Daoy (cell line): ENCODE measurements around the gene ZNF618. TPM values are rescaled to one million over a fixed set of nuclear protein-coding genes. Genes with fewer than 3 reads are reported as not detected.
"Not testable (repeated sequence)": the region's sequence is repeated elsewhere in the genome, so short reads cannot be mapped to it uniquely, and the experiment has no call there.

ENCODE experiments used
- DNase-seq: peaks from one replicate; pipeline ENCODE4 v3.0.0-alpha.2; 2015; ENCODE audit warnings: low read depth
- total RNA-seq: library from RNA; depleted of rRNA; stranded (reverse); fragments of >200 nt; shearing (Covaris generic); gene quantifications from 2 replicates; pipeline ENCODE4 v1.2.3, GENCODE V29; 2014

The ZNF618 gene
- total RNA-seq, 1 experiment from 2014 or later, result 5.0 TPM

GRCh38 chr9:114082017-114082762, 206.1 kb downstream of the ZNF618 start:
- peak; percentile 88 for DNase-seq

- DNase-seq, result not testable (repeated sequence)
Observed at GRCh38 chr9:114082763-114083412, 206.8 kb downstream of the ZNF618 start.

DNA sequence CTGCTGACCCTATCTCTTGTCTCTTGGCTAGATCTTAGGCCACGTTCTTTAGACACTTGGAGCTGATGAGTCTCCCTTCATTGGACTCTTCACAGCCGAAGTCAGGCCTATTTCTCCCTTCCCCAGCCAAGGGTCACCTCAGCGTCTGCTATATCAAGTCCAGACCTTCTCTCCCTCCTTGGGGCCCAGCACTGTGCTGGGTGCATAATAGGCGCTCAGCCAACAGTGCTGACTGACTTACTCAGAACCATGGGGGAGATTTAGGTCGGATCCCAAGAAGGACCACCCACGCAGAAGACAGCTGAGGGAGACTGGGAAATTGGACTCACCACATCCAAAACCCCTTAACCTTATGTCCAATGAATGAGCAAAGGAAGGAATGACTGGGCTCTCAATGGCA, 207.6 kb downstream of the ZNF618 start:
- DNase-seq, result no peak

- DNase-seq, result no peak
Observed at GRCh38 chr9:114084282-114085073, 208.4 kb downstream of the ZNF618 start.

DNA sequence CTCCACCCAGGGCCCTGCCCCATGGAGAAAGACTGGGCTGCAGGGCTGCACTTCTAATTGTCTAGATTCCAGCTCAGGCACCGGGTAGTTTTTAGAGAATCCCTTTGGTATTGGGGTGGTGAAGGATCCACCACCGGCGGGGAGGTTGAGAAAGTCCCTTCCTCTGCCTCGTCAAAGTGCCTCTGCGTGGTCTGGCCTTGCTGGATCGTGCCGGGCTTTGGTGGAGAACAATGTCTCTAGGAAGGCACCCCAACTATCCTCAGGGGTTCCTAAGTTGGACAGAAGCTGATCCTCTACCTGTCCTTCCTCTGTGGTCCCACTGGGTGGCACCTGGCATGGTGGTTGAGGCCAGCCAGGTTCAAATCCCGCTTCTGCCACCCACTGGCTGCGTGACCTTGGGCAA, 209.3 kb downstream of the ZNF618 start:
- DNase-seq, result no peak

DNA sequence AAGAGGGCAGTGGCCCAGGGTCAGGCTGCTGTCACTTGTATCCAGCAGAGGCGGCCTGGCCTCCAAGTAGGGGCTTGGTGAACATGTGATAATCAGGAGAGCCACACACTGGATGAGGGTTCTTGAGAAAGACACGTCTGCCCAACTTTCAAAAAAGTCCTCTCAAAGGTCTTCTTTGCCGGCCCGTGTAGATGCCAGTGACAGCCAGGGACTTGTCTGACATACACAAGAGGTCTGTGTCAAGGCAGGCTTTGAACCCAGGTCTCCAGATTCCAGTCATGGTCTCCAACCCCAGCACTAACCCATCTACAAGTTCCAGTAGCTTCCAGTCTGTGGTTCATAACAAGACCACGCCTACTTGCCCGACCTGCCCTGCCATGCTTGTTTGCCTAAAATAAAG, 209.9 kb downstream of the ZNF618 start:
- DNase-seq, result no peak

DNA sequence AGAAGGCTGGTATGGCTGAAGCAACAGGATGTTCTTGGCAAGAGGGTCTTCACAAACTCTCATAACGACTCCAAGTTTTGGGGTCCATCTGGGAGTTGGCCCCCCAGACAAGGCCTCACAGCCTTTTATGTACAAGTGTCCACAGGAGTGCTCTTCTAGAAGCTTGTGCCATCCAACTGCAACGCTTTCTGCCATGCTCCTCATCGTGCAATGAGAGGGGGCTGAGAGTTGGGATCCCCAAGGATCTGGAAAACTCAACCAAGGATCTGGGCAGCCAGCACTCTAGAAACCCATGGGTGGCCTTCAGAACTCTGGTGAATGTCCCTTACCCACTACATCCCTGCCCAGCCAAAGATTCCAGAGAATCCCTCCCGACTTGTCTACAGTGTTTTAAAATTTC, 210.5 kb downstream of the ZNF618 start:
- no peak for DNase-seq

DNA sequence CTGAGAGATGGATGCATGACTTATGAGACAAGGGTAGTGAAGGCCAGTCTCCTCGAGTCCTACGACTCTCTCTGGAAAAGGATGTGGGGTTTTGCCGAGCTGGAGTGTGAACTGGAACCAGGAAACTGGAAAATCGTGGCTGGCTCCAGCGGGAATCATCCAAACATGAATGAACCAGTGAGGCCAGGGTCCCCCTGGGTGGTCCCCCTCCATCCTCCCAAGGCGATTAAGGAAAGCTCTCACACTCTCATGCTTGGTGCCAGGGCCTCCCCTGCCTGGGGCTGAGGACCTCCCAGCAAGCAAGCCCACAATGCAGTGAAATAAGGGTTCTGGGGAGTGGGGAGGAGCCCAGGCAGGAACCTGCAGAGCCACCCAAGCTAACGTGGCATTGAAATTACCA, 211.6 kb downstream of the ZNF618 start:
- DNase-seq, result no peak

- DNase-seq, result no peak
Observed at GRCh38 chr9:114088571-114089170, 212.6 kb downstream of the ZNF618 start.

DNA sequence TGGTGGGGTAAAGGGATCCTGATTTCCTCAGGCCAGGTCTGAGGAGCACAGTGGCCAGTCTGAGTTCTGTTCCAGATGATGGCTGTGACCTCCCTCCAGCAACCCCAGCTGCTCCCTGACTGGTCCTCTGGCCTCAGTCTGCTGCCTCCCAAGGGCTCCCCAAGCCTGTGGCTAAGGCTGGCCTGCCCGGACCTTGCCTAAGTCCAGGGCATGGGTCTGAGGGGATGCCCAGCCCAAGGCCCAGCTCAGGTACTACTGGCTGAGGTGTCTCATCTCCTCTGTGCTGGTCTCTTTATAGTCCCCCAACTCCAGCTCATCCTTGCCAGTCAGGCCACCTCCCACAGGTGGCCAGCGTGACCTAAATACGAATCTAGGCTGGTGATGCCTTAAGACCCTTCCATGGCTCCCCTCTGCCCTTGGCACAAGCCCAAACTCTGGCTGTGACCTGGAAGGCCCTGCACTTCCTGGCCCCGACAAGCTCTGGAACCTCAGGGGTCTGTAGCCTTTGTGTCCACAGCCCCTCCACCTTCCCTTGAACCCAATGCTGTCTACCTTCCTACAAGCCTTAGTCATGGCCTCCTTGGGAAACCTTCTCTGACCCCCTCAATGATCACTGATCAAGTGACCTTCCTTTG, 213.2 kb downstream of the ZNF618 start:
- DNase-seq, result no peak

GRCh38 chr9:114090798-114091197, 214.7 kb downstream of the ZNF618 start:
- DNase-seq, result no peak

- DNase-seq, result no peak
Observed at GRCh38 chr9:114091711-114092110, 215.6 kb downstream of the ZNF618 start.

DNA sequence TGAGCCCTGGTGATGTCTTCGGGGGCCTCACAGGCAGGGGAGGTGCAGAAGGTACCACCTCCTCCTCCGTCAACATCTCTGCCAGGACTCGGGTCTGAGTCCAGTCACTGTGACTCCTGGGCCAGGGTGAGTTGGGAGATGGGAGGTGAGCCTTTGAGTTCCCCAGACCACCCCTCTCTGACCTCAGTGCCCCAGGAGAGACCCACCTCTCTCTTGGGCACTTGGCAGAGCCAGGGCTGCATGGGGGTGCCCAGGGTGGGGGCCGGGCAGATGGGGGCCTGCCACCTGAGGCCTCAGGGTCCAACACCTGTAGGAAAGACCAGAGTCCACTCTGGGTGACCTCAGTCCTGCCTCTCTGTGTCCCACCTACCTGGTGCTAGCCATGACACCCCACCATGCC, 216.2 kb downstream of the ZNF618 start:
- DNase-seq, result no peak

DNA sequence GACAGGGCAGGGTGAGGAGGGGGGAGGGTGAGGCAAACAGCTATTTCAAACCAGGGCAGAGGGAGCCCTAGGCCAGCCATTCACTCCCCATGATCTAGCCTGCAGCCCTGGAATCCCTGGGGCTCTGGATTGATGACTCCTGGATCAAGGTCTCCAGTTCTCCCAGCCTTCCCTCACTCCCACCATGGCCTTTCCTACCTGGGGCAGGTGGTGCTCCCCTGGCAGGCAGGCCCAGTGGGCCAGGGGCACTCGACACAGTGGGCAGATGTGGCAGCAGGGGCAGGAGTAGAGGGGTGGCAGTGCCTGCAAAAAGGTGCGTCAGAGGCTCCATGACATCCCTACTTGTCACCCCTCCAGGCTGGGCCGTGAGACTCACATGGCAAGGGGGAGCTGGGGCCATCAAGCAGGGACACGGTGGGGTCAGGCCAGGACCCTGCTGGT, 216.9 kb downstream of the ZNF618 start:
- no peak for DNase-seq

DNA sequence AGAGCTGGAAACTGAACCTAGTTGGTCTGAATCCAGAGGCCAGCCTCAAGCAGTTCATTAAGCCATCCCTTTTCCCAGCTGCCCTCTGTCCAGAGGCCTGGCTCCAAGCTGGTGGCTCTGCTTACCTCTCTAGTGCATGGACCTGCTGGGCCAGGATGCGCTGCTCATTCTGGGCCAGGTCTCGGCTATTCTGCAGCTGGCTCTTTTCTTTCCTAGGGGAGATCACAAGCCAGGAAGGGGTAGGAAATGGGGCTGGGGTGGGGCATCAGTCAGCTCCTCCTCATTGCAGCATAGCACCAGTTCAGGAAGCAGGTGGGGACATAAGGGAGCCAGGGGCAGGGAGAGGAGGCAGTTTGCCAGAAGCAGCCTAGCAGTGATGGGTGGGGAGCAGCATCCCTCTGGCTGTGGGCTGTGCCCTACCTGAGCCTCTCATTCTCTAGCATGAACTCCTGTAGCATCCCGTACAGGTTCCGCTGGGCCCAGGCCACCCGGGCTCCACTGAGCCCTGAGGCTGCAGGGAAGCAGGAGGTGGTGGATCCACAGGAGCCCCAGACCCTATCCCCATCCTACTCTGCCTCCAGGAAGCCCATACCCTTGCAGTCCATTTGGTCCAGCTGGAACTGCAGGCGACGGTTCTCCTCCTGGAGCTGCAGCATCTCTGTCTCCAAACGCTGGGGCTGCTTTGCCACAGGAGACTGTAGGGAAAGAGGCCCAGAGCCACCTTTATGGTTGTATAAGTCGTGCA, 217.8 kb downstream of the ZNF618 start:
- DNase-seq, result no peak

- no peak for DNase-seq
Observed at GRCh38 chr9:114094971-114095370, 218.9 kb downstream of the ZNF618 start.

- no peak for DNase-seq
Observed at GRCh38 chr9:114096041-114096511, 220.0 kb downstream of the ZNF618 start.

DNA sequence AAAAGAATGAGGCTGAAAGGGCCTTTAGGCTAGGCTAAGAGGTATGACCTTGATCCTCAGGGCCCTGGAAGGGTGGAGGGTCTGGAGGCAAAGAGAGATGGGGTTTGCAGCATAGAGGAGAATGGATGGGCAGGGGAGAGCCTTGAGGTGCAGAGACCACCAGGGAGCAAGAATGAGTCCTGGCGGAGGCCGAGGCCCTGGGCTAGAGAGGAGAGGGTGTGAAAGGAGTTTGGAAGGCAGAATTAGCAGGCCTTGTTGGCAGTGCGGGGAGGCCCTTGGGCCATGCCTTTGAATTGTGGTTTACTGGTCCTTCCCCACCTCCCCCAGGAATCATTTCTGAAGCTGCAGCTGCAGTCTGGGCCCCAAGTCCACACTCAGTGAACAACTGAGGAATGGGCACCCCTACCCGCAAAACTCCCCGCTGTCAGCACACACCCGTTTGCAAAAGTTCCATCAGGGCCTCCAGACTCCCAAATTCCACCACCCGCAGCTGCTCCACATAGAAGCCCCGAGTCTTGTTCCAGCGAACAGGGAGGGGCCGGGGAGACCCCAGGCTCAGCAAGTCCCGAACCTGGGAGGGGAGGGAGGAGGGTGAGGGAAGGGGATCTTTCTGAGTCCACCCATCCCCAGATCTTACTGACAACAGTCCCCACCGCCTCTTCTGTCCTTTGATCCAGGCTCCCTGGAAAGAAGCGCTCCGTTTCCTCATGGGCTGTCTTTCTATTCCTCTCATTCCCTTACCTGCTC, 220.9 kb downstream of the ZNF618 start:
- no peak for DNase-seq

- peak; percentile 66 for DNase-seq
Observed at GRCh38 chr9:114097613-114098020, 221.5 kb downstream of the ZNF618 start.
